ENCODE data around the gene TADA2B.
"Not testable (repeated sequence)": the region's sequence is repeated elsewhere in the genome, so short reads cannot be mapped to it uniquely, and the experiment has no call there.

The TADA2B gene

DNA sequence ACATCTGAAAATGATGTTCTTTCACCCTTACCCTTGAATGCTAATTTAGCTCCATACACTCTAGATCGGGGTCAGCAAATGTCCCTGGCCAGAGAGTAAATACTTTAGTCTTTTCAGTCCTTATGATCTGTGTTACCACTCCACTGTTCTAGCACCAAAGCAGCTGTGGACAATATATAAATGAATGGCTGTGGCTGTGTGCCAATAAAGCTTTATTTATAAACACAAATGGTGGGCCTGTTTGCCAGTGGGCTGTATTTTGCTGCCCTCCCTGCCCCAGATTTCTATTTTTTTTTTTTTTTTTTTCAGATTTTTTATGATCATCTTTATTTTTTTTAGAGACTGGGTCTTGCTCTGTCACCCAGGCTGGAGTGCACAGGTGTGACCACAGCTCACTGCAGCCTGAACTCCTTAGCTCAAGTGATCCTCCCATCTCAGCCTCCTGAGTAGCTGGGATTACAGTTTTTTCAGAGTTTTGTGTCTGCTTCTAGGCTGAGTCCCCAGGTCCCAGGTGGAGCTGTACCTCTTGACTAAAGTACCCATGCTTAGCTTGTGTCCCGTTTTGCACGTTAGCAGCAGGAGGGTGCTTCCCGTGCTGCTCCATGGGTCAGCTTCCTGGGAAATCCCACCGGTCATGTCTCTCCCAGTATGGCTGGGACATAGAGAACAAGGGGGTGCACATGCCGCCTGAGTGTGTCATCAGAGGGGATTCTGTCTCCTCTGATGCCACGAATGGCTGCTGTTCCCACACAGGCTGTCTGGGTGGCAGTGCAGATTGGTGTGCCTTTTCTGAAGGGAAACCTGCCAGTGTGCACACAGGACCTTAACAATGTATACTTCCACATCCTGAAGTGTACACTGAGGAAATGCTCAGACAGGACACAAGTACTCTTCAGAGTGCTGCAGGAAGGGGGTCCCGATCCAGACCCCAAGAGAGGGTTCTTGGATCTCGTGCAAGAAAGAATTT is 40.7 kb downstream of the TADA2B start:
- TF ChIP-seq ZNF274 (IDR thresholded peaks at IDR 0.05; ENCODE audit: low read depth, low read length), result no peak

DNA sequence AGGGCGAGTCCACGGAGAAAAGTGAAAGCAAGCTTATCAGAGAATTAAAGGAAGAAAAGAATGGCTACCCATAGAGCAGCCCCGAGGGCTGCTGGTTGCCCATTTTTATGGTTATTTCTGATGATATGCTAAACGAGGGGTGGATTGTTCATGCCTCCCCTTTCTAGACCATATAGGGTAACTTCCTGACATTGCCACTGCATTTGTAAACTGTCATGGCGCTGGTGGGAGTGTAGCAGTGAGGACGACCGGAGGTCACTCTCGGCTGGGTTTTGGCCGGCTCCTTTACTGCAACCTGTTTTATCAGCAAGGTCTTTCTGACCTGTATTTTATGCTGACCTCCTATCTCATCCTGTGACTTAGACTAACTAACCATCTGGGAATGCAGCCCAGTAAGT is 41.4 kb downstream of the TADA2B start:
- H3K4me3 ChIP-seq (ENCODE audit: low read length), result not testable (repeated sequence)

More for the DNA sequence above, 40.7 kb downstream of the TADA2B start:
- H3K4me3 ChIP-seq (ENCODE audit: low read length), result no peak overlapping the region

- no peak for TF ChIP-seq ZNF274 (IDR thresholded peaks at IDR 0.05; ENCODE audit: low read depth, low read length)
- H3K4me3 ChIP-seq (ENCODE audit: low read length), result no peak overlapping the region
These were observed 43.2 kb downstream of the TADA2B start for GRCh38 chr4:7086384-7086783.

- no peak for TF ChIP-seq ZNF274 (IDR thresholded peaks at IDR 0.05; ENCODE audit: low read depth, low read length)
- no peak overlapping the region for H3K4me3 ChIP-seq (ENCODE audit: low read length)
These were observed 43.9 kb downstream of the TADA2B start for GRCh38 chr4:7087036-7087435.

GRCh38 chr4:7089213-7089986 is 46.2 kb downstream of the TADA2B start:
- H3K4me3 ChIP-seq (ENCODE audit: low read length), result no peak overlapping the region
- no peak for TF ChIP-seq ZNF274 (IDR thresholded peaks at IDR 0.05; ENCODE audit: low read depth, low read length)

- H3K4me3 ChIP-seq (ENCODE audit: low read length), result no peak overlapping the region
- no peak for TF ChIP-seq ZNF274 (IDR thresholded peaks at IDR 0.05; ENCODE audit: low read depth, low read length)
These were observed 48.9 kb downstream of the TADA2B start for GRCh38 chr4:7092026-7092425.

- H3K4me3 ChIP-seq (ENCODE audit: low read length), result no peak overlapping the region
- no peak for TF ChIP-seq ZNF274 (IDR thresholded peaks at IDR 0.05; ENCODE audit: low read depth, low read length)
These were observed 51.7 kb downstream of the TADA2B start for GRCh38 chr4:7094916-7095315.

DNA sequence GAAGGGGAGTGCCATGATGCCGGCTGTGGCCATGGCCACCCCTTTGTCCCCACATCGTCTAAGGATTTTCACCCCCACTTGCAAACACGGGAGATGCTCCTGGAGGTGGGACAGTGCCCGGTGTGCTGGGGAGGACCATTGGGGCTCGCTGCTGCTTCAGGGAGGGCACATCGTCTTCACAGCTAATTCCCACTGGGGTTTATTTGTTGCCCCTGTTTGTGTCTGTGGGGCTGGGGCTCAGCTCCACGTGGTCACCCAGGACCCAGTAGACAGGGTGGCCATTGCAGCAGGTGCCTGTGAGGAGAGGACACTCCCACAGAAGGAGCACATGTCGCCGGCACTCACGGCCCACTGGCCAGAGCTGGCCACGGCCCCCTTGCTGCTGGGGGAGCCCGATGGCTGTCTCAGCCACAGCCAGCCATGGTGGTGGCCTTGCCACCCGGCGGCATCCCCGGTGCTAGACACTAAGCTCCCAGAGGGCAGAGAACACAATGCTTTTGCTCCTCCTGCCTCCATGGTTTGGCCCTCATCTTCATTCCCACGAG is 52.5 kb downstream of the TADA2B start:
- H3K4me3 ChIP-seq (ENCODE audit: low read length), result no peak overlapping the region
- no peak for TF ChIP-seq ZNF274 (IDR thresholded peaks at IDR 0.05; ENCODE audit: low read depth, low read length)

DNA sequence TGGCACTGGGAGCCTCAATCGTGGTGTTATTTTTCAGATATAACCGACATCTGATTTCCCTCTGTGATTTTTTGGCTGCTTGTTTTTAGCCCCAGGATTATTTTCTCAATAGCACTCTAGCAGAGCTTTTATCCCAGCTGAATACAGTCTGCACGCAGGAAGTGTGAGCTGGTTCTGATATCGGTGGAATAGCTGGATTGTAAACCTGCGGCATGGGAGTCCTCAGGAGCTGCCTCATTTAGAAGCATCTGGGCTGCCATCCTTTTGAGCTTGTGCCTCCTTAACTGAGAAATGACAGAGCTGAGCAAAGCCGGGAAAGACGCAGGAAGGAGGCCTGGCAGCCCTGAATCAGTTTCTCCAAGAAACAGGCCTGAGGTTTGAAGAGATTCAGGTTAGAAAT is 53.1 kb downstream of the TADA2B start:
- no peak overlapping the region for H3K4me3 ChIP-seq (ENCODE audit: low read length)
- no peak for TF ChIP-seq ZNF274 (IDR thresholded peaks at IDR 0.05; ENCODE audit: low read depth, low read length)

DNA sequence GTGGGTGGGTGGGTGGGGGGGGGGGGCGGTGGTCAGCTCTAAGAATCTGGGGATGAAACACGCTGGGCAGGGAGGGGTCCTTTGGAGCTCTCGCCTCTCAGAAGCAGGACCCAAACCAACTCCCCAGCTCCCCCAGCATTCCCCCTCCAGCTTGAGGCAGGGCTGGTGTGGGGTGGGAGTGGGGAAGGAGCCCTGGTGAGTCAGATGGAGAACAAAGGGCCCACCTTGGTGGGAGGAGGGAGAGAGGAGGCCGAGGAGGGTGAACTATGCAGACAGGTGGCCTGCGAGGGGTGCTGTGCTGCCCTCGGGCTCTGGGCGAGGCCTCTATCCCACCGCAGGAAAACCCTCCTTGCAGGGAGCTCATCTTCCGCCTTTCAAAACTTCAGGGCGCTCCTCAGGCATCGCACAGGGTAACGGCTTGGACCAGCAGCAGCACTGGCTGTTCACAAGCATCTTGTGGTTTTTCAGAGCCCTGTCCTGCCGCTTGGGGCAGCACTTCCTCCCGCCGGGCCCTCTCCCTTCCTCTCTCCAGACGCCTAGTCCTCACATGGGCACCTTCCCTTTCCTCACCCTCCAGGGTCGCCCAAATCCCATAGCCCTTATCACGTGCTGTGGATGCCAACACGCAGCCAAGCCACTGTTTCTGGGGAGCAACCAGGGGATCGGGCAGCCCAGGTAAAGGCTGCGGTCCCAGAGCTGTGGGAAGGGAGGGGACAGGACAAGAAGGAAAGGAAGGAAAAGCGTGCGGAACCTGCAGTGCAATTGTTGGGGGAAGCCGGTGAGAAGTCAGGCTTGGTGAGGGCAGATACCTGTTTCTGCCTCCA is 58.7 kb downstream of the TADA2B start:
- no peak for TF ChIP-seq ZNF274 (IDR thresholded peaks at IDR 0.05; ENCODE audit: low read depth, low read length)
- no peak overlapping the region; the same call in 1 of the 2 replicates for H3K4me3 ChIP-seq (ENCODE audit: low read length)

GRCh38 chr4:7102516-7102909 is 59.3 kb downstream of the TADA2B start:
- H3K4me3 ChIP-seq (ENCODE audit: low read length), result peak overlapping the region; percentile 63; the same call in 1 of the 2 replicates

- H3K4me3 ChIP-seq (ENCODE audit: low read length), result peak overlapping the region; percentile 63; the same call in 1 of the 2 replicates
- TF ChIP-seq ZNF274 (IDR thresholded peaks at IDR 0.05; ENCODE audit: low read depth, low read length), result no peak
These were observed 59.9 kb downstream of the TADA2B start for GRCh38 chr4:7103031-7103606.

- H3K4me3 ChIP-seq (ENCODE audit: low read length), result no peak overlapping the region
- TF ChIP-seq ZNF274 (IDR thresholded peaks at IDR 0.05; ENCODE audit: low read depth, low read length), result no peak
These were observed 60.6 kb downstream of the TADA2B start for GRCh38 chr4:7103607-7104365.
